A549 (cell line): Measurements from ENCODE around the gene MSH6.

Experiments used
- BCL3 ChIP-seq: fragments of >200 bp; sonication (Bioruptor Twin); formaldehyde crosslinking; IDR thresholded peaks from 3 replicates; pipeline ENCODE4 v1.6.1; 2016
- CEBPB ChIP-seq, 2 experiments: fragments of >200 bp in 1 of 2; sonication (Bioruptor Twin) in 1 of 2; formaldehyde crosslinking in 1 of 2; IDR thresholded peaks; 2 replicates each; pipeline ENCODE4 v1.6.1; 2012 to 2016
- CHD4 ChIP-seq: fragments of 200-600 bp; sonication (generic); IDR thresholded peaks from 2 replicates; pipeline ENCODE4 v1.6.1; 2016; ENCODE audit warnings: antibody characterized with exemption, mild to moderate bottlenecking, borderline replicate concordance
- HDAC2 ChIP-seq: fragments of 200-600 bp; sonication (generic); IDR thresholded peaks from 2 replicates; pipeline ENCODE4 v1.6.1; 2016
- KDM5A ChIP-seq: fragments of 200-600 bp; sonication (generic); IDR thresholded peaks from 2 replicates; pipeline ENCODE4 v1.6.1; 2016; ENCODE audit warnings: antibody characterized with exemption, mild to moderate bottlenecking
- MAX ChIP-seq: IDR thresholded peaks from 2 replicates; pipeline ENCODE4 v1.6.1; 2012
- PBX3 ChIP-seq: IDR thresholded peaks from 2 replicates; pipeline ENCODE4 v1.6.1; 2012
- POLR2A ChIP-seq: IDR thresholded peaks from 2 replicates; pipeline ENCODE4 v1.6.1; 2012; ENCODE audit warnings: mild to moderate bottlenecking, low read length
- POLR2AphosphoS2 ChIP-seq: conservative IDR thresholded peaks from 2 replicates; pipeline ENCODE4 v1.6.1; 2012; ENCODE audit warnings: low read length, improper control_type of control experiment, inconsistent platforms

GRCh38 chr2:47838686-47839085, 55.7 kb downstream of the MSH6 start:
- TF ChIP-seq PBX3 (no peak), CHD4 (no peak), CEBPB (IDR thresholded peaks at IDR 0.05) (no peak), MAX (no peak), HDAC2 (no peak), POLR2AphosphoS2 (no peak), BCL3 (no peak), POLR2A (no peak), KDM5A (no peak)
